BJ (cell line): ENCODE data around the gene HOXC11. TPM values are rescaled to one million over a fixed set of nuclear protein-coding genes. Genes with fewer than 3 reads are reported as not detected.

ENCODE experiments used
- CTCF ChIA-PET: fragments of 350-600 bp; formaldehyde crosslinking; extraction: SDS; loops from one replicate; lab custom pipeline; 2021; ENCODE audit warnings: antibody characterized with exemption, inconsistent platforms; lab: Yijun Ruan, JAX
- POLR2A ChIA-PET: fragments of 300-600 bp; sonication (Branson Sonifier 250); formaldehyde crosslinking; extraction: SDS; loops from one replicate; lab custom pipeline; 2021; ENCODE audit warnings: antibody characterized with exemption; lab: Charles Lee
- DNase-seq: peaks from one replicate; pipeline ENCODE4 v3.0.0-alpha.2; 2011; ENCODE audit warnings: low read depth
- H3K27me3 ChIP-seq: 2 replicates; pipeline ENCODE4 v1.6.0; 2011; ENCODE audit warnings: low read length; ENCODE audit not compliant: control insufficient read depth, insufficient read depth
- H3K36me3 ChIP-seq: 2 replicates; pipeline ENCODE4 v1.5.1; 2011; ENCODE audit warnings: low read length; ENCODE audit not compliant: control insufficient read depth, insufficient read depth
- H3K4me3 ChIP-seq: 2 replicates; pipeline ENCODE4 v1.5.1; 2011; ENCODE audit warnings: low read depth, mild to moderate bottlenecking, control low read depth, low read length
- polyA plus RNA-seq: library from polyadenylated mRNA; depleted of rRNA; stranded (reverse); fragments of >200 nt; gene quantifications from 2 replicates; pipeline ENCODE4 v1.2.3, GENCODE V29; 2011; rRNA removed
- small RNA-seq: library from RNA; depleted of rRNA; stranded (forward); fragments of <200 nt; gene quantifications from one replicate; pipeline ENCODE3, GENCODE V24; 2012; ENCODE audit warnings: low replicate concordance, low read depth; ENCODE audit not compliant: insufficient read length
- TF ChIP-seq, protein P1 (sequence below): IDR thresholded peaks from 2 replicates; pipeline ENCODE4 v1.5.1; 2011; ENCODE audit warnings: low read depth, mild to moderate bottlenecking, control low read depth, inconsistent platforms, low read length, moderate library complexity; ENCODE audit not compliant: insufficient read depth

Gene HOXC11
- polyA plus RNA-seq, 1 experiment: 4.9 TPM

DNA sequence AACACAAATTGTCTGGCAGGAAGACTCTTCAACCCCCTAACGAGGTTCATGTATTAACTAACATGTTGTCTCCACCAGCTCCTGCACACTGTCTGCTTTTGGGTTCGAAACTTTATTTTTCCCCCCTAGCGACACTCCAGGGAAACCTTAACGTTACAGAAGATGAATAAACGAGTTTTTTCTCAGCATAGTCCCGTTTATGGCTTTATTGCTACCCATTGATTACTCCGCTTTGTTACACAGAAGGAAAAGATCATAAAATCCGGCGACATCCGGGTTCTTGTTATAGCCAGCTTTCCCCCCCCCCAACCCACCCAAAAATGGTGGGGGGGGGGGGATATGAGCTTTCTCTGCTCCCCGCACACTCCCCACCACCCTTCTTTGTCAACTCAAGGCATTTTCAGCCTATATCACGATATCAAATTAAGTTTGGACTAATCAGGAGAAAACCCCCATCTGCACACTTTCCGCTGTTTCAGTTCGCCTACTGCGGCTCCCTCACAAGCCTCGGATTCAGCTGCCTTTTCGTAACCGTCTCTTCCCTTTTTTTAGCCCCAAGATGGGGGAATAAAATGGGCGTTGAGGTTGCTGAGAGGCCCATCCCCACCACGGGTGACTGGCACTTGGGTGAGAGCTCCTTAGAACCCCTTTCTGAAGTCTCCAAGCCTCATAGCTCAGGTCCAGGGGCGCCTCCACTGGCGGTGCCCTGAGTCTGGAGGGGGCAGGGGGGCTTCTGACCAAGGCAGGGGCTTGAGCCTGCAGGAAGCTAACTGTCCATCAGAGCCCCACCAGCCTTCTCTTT, 53.9 kb downstream of the HOXC11 start:
- POLR2A ChIA-PET: no interaction called here
- CTCF ChIA-PET: interaction anchor here (0.6 to 10.1 kb wide), 9 partner anchors 15 to 189 kb away, joined by 3 to 88 read pairs (median 4); partner anchors contain the start of gene HOXC8

More for the DNA sequence above, 53.9 kb downstream of the HOXC11 start:
- DNase-seq: no peak
- no peak overlapping the region for H3K4me3 ChIP-seq
- TF ChIP-seq, protein P1, sequence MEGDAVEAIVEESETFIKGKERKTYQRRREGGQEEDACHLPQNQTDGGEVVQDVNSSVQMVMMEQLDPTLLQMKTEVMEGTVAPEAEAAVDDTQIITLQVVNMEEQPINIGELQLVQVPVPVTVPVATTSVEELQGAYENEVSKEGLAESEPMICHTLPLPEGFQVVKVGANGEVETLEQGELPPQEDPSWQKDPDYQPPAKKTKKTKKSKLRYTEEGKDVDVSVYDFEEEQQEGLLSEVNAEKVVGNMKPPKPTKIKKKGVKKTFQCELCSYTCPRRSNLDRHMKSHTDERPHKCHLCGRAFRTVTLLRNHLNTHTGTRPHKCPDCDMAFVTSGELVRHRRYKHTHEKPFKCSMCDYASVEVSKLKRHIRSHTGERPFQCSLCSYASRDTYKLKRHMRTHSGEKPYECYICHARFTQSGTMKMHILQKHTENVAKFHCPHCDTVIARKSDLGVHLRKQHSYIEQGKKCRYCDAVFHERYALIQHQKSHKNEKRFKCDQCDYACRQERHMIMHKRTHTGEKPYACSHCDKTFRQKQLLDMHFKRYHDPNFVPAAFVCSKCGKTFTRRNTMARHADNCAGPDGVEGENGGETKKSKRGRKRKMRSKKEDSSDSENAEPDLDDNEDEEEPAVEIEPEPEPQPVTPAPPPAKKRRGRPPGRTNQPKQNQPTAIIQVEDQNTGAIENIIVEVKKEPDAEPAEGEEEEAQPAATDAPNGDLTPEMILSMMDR: no peak
- H3K27me3 ChIP-seq: peaks cover 3% of the 10 kb centered on the region; the same call in 1 of the 2 replicates
- H3K36me3 ChIP-seq: peaks cover 2% of the 10 kb centered on the region; the same call in 1 of the 2 replicates

Small RNA genes within 50 kb of the gene (small RNA-seq; reads per million reads assigned to genes)
- gene AC012531.3 (not detected), gene AC012531.4 (not detected), gene MIR196A2 (0.84 reads per million), gene RF01905 (not detected), gene RF01906 (not detected)

Other genes with a start within 250 kb of the HOXC11 start
- 170 and 206 TPM in 2 replicates for gene CALCOCO1, start 245.7 kb upstream of the HOXC11 start, polyA plus RNA-seq
- gene CISTR, start 221.1 kb upstream of the HOXC11 start, polyA plus RNA-seq: not detected in 2 replicates
- gene HOXC13, start 34.3 kb upstream of the HOXC11 start, polyA plus RNA-seq: 1.0 and 1.1 TPM in 2 replicates
- 0.05 and 0.06 TPM in 2 replicates for gene HOXC12, start 18.2 kb upstream of the HOXC11 start, polyA plus RNA-seq
- gene HOTAIR, start 1.8 kb downstream of the HOXC11 start, polyA plus RNA-seq: 11.4 and 18.9 TPM in 2 replicates
- gene HOXC10, start 12.0 kb downstream of the HOXC11 start, polyA plus RNA-seq: 13.9 and 14.9 TPM in 2 replicates
- gene HOXC9, start 27.0 kb downstream of the HOXC11 start, polyA plus RNA-seq: 1.2 and 1.8 TPM in 2 replicates
- 1.6 and 1.8 TPM in 2 replicates for gene HOXC8, start 35.9 kb downstream of the HOXC11 start, polyA plus RNA-seq
- gene HOXC6, start 55.3 kb downstream of the HOXC11 start, polyA plus RNA-seq: 4.5 and 5.9 TPM in 2 replicates
- 0.06 TPM in 1 of 2 replicates, not detected in the other for gene HOXC5, start 59.9 kb downstream of the HOXC11 start, polyA plus RNA-seq
- gene HOXC4, start 80.7 kb downstream of the HOXC11 start, polyA plus RNA-seq: 0.69 and 0.93 TPM in 2 replicates
- gene SMUG1, start 215.9 kb downstream of the HOXC11 start, polyA plus RNA-seq: 29.8 and 43.7 TPM in 2 replicates